ENCODE results near the gene ZFR2.

DNA sequence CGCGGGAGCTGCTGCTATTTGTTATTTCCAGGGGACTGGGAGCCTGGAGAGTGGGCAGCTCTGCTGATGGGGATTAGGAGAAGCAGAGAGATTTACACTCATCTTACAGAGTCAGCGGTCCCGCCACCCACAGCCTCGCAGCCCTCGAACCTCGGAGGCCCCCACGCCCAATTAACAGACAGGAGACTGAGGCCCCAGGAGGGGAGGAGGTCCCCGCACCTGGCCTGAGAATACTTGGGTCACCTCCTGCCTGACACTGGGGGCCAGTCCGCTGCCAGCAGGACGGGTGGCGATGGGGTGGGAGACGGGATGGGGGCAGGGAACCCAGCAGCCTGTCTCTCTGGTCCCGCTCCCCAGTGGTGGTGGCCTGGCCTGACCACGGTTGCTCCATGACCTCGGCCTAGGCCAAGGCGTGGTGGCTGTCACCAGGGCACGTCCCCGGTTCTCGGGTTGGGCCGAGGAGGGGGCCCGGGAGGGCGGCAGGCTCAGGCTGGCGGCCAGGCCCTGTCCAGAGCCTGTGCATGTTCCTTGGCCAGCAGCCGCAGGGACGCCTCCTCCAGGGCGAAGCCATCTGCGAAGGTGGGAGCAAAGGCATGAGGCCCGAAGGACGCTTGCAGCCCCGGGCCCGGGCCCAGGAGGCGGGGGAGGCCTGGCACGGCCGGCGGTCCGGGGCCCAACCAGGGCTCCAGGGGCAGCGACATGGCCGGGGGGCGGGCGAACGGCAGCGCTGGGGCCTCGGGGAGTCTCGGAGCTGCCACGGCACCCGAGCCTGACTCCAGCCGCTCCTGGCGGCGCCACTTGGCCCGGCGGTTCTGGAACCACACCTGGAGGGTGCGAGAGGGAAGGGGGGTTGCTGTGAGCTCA lies 98.5 kb downstream of the ZFR2 start:
- TF ChIP-seq, protein P1, sequence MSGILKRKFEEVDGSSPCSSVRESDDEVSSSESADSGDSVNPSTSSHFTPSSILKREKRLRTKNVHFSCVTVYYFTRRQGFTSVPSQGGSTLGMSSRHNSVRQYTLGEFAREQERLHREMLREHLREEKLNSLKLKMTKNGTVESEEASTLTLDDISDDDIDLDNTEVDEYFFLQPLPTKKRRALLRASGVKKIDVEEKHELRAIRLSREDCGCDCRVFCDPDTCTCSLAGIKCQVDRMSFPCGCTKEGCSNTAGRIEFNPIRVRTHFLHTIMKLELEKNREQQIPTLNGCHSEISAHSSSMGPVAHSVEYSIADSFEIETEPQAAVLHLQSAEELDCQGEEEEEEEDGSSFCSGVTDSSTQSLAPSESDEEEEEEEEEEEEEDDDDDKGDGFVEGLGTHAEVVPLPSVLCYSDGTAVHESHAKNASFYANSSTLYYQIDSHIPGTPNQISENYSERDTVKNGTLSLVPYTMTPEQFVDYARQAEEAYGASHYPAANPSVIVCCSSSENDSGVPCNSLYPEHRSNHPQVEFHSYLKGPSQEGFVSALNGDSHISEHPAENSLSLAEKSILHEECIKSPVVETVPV (CRISPR knock-in tag; IDR thresholded peaks at IDR 0.05), result no peak
- TF ChIP-seq ISL1 (CRISPR knock-in tag; IDR thresholded peaks at IDR 0.05) (no peak), ESRRG (CRISPR knock-in tag; IDR thresholded peaks at IDR 0.05) (no peak), PPARA (CRISPR knock-in tag; IDR thresholded peaks at IDR 0.05; ENCODE audit: borderline replicate concordance) (no peak), ZFP30 (CRISPR knock-in tag; IDR thresholded peaks at IDR 0.05) (no peak), OSR1 (CRISPR knock-in tag; IDR thresholded peaks at IDR 0.05) (no peak), RARB (CRISPR knock-in tag; IDR thresholded peaks at IDR 0.05) (no peak)
- TF ChIP-seq, protein P2, sequence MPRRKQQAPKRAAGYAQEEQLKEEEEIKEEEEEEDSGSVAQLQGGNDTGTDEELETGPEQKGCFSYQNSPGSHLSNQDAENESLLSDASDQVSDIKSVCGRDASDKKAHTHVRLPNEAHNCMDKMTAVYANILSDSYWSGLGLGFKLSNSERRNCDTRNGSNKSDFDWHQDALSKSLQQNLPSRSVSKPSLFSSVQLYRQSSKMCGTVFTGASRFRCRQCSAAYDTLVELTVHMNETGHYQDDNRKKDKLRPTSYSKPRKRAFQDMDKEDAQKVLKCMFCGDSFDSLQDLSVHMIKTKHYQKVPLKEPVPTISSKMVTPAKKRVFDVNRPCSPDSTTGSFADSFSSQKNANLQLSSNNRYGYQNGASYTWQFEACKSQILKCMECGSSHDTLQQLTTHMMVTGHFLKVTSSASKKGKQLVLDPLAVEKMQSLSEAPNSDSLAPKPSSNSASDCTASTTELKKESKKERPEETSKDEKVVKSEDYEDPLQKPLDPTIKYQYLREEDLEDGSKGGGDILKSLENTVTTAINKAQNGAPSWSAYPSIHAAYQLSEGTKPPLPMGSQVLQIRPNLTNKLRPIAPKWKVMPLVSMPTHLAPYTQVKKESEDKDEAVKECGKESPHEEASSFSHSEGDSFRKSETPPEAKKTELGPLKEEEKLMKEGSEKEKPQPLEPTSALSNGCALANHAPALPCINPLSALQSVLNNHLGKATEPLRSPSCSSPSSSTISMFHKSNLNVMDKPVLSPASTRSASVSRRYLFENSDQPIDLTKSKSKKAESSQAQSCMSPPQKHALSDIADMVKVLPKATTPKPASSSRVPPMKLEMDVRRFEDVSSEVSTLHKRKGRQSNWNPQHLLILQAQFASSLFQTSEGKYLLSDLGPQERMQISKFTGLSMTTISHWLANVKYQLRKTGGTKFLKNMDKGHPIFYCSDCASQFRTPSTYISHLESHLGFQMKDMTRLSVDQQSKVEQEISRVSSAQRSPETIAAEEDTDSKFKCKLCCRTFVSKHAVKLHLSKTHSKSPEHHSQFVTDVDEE (CRISPR knock-in tag; IDR thresholded peaks at IDR 0.05), result no peak
- TF ChIP-seq, protein P3, sequence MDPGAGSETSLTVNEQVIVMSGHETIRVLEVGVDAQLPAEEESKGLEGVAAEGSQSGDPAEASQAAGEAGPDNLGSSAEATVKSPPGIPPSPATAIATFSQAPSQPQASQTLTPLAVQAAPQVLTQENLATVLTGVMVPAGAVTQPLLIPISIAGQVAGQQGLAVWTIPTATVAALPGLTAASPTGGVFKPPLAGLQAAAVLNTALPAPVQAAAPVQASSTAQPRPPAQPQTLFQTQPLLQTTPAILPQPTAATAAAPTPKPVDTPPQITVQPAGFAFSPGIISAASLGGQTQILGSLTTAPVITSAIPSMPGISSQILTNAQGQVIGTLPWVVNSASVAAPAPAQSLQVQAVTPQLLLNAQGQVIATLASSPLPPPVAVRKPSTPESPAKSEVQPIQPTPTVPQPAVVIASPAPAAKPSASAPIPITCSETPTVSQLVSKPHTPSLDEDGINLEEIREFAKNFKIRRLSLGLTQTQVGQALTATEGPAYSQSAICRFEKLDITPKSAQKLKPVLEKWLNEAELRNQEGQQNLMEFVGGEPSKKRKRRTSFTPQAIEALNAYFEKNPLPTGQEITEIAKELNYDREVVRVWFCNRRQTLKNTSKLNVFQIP (CRISPR knock-in tag; IDR thresholded peaks at IDR 0.05; ENCODE audit: borderline replicate concordance, low read depth), result no peak
- TF ChIP-seq, protein P4, sequence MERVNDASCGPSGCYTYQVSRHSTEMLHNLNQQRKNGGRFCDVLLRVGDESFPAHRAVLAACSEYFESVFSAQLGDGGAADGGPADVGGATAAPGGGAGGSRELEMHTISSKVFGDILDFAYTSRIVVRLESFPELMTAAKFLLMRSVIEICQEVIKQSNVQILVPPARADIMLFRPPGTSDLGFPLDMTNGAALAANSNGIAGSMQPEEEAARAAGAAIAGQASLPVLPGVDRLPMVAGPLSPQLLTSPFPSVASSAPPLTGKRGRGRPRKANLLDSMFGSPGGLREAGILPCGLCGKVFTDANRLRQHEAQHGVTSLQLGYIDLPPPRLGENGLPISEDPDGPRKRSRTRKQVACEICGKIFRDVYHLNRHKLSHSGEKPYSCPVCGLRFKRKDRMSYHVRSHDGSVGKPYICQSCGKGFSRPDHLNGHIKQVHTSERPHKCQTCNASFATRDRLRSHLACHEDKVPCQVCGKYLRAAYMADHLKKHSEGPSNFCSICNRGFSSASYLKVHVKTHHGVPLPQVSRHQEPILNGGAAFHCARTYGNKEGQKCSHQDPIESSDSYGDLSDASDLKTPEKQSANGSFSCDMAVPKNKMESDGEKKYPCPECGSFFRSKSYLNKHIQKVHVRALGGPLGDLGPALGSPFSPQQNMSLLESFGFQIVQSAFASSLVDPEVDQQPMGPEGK (CRISPR knock-in tag; IDR thresholded peaks at IDR 0.05; ENCODE audit: borderline replicate concordance), result no peak

Measured in SK-N-SH treated with all-trans-retinoic acid at 6 μM for 48 hours (cell line).